GM19397 (cell line): ENCODE results near the gene EIF5.

Source experiments
- ATAC-seq: cut with Tn5 transposase; IDR thresholded peaks from one replicate; pipeline ENCODE4 v1.9.1; 2021; ENCODE audit warnings: mild to moderate bottlenecking, moderate library complexity; ENCODE audit not compliant: unreplicated experiment

Gene EIF5

DNA sequence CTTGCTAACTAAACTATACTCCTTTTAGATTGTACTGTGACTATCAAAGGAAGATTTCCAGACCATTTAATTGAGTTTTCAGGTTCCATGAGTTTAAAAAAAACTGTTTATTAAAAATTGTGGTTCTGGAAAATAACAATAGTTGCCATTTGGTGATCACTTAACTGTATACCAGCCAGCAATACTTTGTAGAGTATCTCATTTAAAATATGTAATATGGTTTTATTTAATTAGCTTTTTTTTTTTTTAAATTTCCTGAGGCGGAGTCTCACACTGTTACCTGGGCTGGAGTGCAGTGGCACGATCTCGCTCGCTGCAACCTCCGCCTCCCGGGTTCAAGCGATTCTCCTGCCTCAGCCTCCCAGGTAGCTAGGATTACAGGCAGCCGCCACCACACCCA, 58.5 kb downstream of the EIF5 start:
- ATAC-seq, result no peak

DNA sequence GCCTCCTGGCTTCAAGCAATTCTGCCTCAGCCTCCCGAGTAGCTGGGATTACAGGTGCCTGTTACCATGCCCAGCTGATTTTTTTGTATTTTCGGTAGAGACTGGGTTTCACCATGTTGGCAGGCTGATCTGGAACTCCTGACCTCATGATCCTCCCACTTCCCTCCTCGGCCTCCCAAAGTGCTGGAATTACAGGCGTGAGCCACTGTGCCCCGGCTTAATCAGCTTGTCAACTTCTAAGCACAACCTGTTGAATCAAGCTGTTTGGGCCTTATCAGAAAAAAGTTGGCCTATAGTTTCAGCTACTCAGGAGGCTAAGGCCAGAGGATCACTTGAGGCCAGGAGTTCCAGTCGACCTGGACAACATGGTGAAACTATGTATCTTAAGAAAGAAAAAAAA, 59.0 kb downstream of the EIF5 start:
- ATAC-seq, result no peak

DNA sequence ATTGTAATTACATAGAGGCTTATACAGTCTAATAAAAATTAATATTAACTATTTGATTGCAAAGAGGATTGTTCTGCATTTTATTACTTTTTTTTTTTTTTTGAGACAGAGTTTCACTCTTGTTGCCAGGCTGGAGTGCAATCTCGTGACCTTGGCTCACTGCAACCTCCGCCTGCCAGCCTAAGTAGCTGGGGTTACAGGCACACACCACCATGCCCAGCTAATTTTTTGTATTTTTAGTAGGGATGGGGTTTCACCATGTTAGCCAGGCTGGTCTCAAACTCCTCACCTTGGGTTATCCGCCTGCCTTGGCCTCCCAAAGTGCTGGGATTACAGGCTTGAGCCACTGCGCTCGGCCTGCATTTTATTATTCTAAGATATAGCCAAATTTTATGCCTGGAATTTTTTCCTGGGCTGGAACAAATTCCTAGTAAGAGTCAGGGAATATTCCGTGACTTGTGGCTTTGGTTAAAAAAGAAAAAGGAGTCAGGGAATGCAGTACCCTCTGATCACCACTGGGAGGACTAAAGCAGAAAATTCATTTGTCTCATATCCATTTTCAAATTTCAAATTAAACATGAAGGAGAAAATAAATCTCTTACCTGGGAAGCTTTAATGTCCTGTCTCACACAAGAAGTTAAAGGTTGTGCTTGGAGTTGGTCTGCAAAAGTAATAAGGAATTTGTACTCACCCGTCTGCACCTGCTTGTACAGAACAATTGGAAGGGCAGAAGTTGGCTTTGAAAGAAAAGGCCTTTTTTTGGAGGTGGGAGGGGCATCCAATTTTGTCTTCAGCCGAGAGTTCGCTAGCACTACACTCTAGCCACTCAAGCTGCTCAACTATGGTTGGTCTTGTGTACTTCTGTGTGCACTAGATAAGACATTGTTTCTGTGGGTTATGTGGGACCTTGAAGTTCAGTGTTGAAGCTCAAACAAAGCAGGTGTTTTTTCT, 59.9 kb downstream of the EIF5 start:
- no peak for ATAC-seq
